ENCODE data around the gene PCDH9.

PCDH9 gene

DNA sequence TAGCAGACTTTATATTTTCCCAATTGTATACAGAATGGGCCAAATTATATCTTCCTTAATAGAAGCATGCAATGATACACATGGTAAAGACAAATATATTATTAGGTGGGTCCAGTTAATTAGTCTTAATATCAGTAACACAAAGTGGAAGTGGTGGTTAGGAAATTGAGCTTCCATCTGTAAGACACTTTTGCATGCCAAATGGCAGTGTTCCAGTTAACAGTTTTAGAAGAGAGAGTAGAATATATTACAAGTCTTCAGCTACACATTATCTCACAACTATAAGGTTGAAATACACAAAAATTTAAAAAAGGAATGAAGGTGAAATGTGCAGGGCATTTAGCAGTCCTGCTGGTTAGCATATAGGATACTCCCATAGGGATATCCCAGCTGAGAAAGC lies 536.5 kb downstream of the PCDH9 start:
- no peak for DNase-seq

- DNase-seq = no peak
Measured at GRCh38 chr13:66691149-66691548, 539.0 kb downstream of the PCDH9 start.

DNA sequence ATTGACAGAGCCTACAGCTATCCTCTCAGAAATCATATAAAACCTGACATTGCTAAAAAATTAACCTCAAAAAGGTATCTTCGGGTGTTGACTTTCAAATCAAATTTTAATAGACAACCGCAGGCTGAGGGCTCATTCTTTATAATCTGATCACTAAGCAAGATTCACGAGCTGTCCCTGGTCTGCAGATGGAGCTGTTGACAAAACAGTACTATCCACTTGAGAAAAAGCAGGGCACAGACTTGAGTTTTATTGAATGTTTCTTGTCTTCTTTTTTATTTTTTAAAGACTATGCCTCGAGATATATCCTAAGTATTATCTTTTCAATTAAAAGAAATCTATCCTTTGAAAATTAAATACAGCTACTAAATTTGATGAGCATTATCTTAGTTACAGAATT lies 540.5 kb downstream of the PCDH9 start:
- no peak for DNase-seq

- DNase-seq = no peak
Measured at GRCh38 chr13:66689037-66689619, 541.0 kb downstream of the PCDH9 start.

DNA sequence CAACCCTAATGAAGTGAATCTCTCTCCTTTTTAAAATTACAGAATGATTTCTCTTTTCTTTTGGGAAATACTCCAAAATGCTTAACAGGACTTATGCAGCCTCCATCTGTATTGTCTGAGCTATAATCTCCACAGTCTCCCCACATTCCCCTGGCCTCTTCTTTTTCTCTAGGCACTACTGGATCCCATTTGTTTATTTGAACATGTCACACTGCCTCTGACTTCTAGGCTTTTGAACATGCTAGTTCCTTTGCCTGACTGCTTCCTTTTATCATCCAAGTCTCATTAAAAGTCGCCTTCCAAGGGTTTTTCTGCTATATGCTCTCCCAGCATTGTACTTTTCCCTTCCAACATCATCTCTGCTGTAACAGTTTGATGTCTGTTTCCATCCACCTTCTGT lies 548.7 kb downstream of the PCDH9 start:
- no peak for DNase-seq

DNA sequence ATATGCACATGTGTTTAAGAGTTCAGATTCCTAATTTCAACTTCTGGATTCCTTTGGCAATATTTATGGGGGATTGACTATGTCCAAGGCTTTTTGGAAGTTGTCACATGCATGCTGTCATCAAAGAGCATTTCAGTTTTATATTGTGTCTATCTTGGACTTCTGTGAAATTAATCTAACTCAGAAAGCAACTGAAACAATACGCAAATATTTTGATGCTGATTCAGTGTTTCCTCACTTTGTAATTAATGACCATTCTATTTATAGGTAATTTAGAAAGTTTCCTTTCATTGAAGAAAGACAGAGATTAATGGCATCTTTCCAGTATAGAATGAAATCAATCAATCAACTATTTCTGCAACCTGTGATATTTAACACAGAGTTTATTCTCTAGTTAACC lies 550.1 kb downstream of the PCDH9 start:
- DNase-seq = no peak

GRCh38 chr13:66675620-66676019 lies 554.5 kb downstream of the PCDH9 start:
- no peak for DNase-seq

DNA sequence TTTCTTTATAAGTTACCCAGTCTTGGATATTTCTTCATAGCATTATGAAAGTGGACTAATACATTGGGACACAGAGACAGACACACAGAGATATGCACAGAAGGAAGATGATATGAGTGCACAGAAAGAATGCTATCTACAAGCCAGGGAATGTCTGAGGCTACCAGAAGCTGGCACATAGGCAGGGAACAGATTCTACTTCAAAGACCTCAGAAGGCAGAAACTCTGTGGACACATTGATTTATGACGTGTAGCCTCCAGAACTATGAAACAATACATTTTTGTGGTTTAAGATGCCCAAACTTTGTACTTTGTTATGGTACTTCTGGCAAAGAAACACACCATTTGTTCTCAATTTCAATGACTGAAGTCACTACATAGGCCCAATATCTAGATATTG lies 556.7 kb downstream of the PCDH9 start:
- no peak for DNase-seq

DNA sequence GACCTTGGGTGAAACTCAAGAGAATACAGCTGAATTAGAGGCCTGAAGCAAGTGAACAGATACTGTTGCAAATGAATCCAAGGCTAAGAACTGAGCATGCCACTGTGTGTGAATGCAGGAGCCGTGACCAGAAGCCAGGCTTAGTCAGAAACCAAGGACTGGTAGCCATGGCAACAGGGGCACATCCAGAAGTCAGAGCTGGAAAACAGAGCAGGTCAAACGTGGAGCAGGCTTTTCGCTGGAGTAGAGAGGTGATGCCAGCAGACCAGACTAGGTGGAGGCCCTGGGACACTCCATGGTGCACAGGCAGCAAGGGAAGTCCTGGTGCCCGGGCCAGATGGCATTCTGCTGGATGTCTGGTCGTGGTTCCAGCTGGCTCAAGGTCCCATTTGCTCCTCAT lies 564.1 kb downstream of the PCDH9 start:
- no peak for DNase-seq

DNA sequence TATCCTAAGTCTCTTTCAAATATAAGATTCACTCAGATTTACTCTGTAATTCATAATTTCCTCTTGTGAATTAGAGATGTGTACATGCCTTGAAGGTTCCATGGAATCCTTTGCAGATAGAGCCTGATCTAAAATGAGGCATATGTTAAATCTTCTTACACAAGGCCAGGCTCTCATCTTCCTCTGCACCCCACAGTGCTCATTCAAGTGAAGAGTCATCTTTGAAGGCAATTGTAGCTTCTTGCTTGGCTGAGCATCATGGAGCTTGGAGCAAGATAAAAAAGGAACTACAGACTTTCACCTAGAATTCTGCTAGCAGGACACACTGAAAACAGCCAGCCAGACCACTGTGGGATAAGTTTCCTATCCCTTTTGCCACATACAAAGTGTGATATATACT lies 566.4 kb downstream of the PCDH9 start:
- no peak for DNase-seq

GRCh38 chr13:66663206-66663605 lies 566.9 kb downstream of the PCDH9 start:
- DNase-seq = no peak

DNA sequence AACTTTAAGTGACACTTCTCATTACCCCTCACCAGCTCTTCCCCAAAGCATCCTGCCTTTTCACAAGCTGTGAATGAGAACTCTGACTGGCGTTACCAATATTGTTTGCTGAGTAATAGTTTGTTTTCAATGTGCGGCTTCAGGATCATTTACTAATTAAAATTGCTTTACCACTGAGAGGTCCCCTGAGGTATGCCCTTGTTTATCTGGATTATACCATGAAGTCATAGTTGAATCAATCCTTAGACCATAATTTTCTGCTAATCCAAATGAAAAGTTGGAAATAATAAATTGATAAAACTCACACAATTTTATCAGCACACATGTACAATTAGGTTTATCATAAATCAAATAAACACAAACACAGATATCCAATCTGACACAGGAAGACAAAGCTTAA lies 568.8 kb downstream of the PCDH9 start:
- DNase-seq = no peak

GRCh38 chr13:66660468-66660813 lies 569.7 kb downstream of the PCDH9 start:
- no peak for DNase-seq

- no peak for DNase-seq
Measured at GRCh38 chr13:66659701-66660467, 570.3 kb downstream of the PCDH9 start.

DNA sequence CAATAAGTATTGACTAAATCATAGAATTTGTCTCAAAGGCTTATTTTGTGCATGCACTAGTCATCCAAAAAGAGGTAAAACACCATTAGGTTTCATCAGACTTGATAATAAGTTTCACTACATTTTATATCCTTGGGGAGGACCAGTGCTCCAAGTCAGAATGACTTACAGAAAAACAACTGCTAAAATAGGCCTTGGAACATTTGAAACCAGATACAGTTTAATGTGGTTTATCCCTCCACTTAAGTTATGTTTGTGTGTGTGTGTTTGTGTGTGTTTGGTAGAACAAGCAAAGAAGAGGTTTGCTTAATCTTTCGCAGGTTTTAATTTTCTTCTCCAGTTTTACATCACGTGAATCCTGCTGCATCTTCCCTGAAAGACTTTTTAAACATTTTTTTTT lies 570.9 kb downstream of the PCDH9 start:
- DNase-seq = no peak

- DNase-seq = no peak
Measured at GRCh38 chr13:66657165-66657881, 572.8 kb downstream of the PCDH9 start.

DNA sequence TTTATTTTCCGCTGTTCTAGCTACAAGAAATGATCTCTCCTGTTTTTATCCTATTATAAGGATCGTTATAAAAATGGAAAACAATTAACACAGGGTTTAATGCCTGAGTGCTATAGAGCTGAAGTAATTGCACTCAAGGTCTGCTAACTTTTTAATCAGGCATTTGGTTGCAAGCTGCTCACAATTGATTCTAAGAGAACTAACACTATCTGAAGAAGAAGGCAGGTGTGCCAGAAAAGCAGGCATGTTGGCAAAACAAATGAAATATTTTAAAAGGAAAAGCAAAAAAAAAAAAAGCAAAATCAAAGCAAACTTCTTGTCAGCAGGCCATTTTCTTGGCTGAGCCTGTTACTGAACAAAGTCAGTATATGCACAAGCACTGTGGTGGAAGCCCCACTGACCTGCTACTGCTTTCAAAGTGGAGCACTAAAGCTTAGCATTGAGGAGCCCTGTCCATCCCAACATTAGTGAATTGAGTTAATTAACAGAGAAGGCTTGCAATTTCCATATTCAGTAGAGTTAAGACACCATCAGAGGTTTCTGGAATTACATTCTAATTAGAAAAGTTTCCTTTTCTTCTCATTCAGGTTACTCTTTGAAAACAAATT lies 574.2 kb downstream of the PCDH9 start:
- DNase-seq = no peak

DNA sequence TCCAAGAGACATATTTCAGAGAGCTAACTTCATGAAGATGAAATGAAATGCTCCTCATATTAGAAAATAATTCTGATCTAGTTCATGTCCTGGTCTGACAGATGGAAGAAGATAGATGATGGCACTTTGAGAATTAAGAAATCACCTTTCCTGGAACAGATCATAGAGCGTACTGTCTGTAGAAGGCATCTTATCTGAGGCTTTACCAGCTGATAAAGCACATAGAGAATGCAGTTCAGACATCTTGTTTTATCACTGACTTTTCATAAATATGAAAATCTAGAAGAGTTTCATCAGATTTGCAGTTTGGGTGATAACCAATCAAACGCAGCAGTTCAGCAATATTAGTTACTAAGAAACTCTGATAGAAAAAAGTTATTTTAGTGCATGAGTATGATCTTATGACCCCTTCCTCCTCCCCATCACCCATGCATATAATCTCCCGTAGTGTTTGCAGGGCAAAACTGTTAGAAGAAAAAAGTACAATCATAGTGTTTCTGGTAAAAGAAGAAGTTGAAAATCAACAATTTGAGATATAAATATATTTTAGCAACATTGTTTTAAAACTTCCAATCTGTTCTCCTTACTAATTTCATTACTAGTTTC lies 585.2 kb downstream of the PCDH9 start:
- no peak for DNase-seq

GRCh38 chr13:66640231-66640630 lies 589.9 kb downstream of the PCDH9 start:
- DNase-seq = no peak

GRCh38 chr13:66639044-66639443 lies 591.1 kb downstream of the PCDH9 start:
- no peak for DNase-seq

- DNase-seq = no peak
Measured at GRCh38 chr13:66635526-66635925, 594.6 kb downstream of the PCDH9 start.

DNA sequence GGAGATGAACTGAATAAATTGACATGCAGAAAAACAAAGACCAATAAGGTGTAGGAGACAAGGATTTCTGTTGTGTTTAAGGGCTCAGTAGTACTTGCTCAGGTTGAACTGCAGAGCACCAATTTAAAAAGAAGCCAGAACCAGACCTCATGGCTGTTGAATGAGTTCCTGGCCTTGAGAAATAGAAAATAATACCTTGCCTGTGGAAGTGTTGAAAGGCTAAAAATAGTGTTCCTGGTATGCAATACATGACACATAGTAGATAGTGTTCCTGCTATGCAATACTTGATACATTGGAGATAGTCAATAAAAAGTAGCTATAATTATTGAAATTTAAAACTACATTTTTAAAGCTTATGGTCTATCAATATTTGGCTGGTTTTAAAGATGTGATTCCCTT lies 595.8 kb downstream of the PCDH9 start:
- DNase-seq = no peak

- no peak for DNase-seq
Measured at GRCh38 chr13:66627512-66627911, 602.6 kb downstream of the PCDH9 start.

- DNase-seq = no peak
Measured at GRCh38 chr13:66624302-66624701, 605.8 kb downstream of the PCDH9 start.
